CD4-positive, alpha-beta T cell treated with Interleukin-15 for 1 hour (primary cell): ENCODE data around the gene PPP1R7.
"Not testable (repeated sequence)": the region's sequence is repeated elsewhere in the genome, so short reads cannot be mapped to it uniquely, and the experiment has no call there.

ENCODE experiments used
- DNase-seq: peaks from one replicate; pipeline ENCODE4 v3.0.0-alpha.2; 2020

PPP1R7 gene

DNA sequence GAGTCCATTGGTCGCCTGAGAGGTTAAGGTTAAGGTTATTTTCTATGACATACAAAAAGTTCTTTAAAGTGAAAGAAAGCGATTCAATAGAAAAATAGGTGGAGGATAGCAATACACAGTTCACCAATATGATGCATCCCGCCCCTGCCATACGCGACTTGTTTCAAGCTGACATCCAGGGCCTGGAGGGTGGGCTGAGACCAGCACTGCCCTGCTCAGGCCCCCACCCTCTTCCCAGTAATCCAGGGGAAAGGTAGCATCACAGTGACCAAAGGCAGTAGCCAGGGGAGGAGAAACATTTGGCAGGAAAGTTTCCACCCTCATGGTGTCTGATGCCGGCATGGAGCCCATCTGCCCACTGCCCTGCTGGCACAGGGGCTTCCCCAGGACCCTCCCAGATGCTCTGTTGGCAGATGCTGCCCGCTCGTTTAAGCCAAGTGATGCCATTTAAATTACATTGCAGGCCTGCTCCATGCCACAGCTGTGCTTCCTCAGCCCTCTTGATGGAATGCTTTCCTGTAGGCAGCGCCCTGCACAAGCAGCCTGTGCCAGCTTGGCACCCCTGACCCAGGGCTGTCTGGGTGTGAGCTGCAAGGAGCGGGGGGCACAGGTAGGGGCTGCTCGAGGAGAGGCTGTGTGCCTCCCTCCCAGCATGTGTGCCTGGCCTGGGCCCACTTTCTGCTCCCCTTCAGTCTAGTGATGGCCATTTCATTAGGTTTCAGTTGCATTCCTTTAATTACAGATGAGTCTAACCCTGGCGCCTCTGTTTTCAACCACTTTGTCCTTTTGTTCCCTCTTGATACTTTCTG, 27.5 kb downstream of the PPP1R7 start:
- no peak for DNase-seq

GRCh38 chr2:241178961-241179360, 28.7 kb downstream of the PPP1R7 start:
- DNase-seq = no peak

- no peak for DNase-seq
Observed at GRCh38 chr2:241179899-241180298, 29.6 kb downstream of the PPP1R7 start.

GRCh38 chr2:241180495-241180894, 30.2 kb downstream of the PPP1R7 start:
- DNase-seq = no peak

DNA sequence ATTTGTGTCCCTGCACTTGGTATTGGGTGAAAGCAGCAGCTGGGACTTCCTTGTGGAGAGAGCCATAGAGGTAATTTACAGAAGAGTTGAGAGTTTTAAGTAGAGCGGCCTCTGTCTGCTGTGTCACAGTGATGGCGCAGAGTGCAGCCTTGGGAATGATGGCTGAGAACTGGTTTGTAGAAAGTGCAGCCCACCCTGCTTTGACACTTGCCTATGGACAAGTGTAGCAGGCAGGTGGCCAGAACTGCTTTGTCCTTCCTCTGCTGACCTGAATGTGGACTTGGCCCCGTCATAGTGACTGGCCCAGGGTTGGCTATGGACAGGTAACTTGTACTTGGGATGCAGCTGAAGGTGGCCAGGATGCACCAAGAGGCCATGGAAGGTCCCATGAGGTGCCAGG, 31.9 kb downstream of the PPP1R7 start:
- no peak for DNase-seq

DNA sequence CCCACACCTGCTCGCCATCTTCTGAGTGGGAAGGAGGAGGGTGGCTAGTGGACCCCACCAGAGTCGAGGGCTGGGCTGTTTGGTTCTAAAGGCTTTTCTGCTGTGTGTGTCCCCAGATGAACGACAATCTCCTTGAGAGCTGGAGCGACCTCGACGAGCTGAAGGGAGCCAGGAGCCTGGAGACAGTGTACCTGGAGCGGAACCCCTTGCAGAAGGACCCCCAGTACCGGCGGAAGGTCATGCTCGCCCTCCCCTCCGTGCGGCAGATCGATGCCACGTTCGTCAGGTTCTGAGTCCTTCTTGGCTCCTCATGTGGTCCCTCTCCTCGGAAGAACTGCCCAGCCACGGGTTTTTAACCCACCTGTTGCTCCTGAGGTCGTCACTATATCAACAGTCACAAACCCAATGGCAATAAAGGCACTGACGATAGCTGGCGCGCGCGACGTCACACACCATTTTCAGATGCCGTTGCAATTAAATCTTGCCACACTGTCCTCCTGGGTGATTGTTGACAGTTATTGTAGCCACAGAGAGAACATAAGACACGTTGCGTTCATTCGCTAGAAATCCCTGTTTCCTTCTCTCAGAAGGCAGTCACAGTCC, 32.4 kb downstream of the PPP1R7 start:
- DNase-seq = no peak

- no peak for DNase-seq
Observed at GRCh38 chr2:241183221-241183620, 33.0 kb downstream of the PPP1R7 start.

GRCh38 chr2:241184901-241185300, 34.6 kb downstream of the PPP1R7 start:
- no peak for DNase-seq

DNA sequence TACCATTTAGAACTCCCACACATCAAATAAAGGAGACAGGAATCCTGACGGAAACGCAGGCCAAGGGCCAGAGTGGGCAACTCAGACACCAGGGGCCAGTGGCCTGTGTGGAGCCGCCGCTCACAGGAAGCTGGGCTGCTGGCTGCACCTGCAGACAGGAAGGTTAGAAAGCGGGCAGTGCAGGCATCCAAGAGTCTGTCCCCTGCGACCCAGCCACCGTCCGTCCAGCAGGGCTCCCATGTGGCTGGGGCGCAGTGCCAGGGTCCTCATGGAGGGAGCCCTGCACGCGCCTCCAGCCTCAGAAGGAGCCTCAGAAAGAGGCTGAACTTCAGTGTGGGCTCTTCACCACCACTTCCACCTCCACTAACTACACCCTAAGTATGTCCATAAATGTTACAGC, 35.7 kb downstream of the PPP1R7 start:
- no peak for DNase-seq

GRCh38 chr2:241187101-241187917, 37.0 kb downstream of the PPP1R7 start:
- DNase-seq = no peak

GRCh38 chr2:241187918-241188234, 37.6 kb downstream of the PPP1R7 start:
- DNase-seq = no peak

DNA sequence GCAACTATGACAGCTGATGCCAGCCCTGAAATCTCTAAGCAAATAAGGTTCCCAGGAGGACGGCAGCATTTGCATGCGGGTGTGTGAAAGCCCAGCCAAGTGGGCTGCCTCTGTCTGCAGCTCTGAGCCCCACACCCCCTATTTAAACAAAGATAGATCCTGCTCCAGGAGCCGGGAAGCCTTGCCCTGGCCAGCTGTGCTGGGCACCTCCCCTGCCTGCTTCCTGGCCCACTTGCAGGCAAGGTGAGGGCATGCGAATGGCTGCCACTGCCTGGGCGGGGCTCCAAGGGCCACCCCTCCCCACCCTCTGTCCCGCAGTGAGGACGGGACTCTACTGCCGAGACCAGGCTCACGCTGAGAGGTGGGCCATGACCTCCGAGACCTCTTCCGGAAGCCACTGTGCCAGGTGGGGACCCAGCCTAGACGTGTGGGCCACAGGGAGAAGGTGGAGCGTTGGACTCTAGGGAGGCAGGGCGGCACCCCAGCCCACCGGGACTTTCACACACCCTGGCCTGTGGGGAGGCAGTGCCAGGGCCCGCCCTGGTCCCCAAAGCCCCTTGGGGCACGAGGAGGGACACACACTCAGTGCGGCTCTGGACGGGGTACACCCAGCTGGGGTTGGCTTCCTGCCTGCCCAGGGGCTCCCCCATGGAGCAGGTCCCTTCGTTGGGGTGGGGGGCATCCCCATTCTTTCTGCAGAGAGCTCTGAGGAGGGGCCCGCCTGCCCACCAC, 38.3 kb downstream of the PPP1R7 start, which contains the start of gene ANO7:
ANO7 (plus strand) TSS at position 317 of the 732 bp plus-strand sequence. CDS start 1,387 bp downstream, outside the sequence.
- no peak for DNase-seq

DNA sequence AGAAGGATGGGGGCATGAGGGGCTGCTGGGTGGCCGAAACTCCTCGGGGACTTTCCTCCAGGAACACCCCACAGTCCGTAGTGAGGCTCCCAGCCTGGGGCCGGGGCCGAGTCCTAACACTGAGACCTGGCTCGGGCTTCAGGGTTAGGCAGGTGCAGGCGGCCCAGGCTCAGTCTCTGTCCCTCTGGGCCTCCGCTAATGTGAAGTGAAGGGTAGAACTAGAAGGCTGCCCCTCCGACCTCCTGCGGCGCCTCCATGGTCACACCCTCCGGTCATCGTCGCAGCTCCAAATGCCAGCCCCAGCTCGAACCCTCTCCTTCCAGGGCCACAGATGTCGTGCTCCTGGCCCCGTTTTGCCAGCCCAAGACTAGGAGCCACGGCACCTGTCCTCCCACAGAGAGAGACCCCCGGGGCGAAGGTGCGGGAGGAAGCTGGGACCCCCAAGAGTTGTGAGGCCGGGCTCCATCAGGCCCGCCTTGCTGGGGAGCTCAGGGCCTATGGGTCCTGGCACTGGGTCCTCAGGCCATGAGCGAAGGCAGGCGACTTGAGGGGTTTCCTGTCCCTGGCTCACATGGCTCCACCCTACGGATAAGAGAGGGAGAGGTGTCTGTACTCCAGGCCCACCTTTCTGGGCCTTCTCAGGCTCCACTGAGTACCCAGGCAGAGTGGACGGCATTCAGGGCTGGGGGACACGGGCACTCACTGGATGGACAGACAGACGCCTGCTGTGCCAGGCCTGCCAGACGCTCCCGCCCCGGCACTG, 39.0 kb downstream of the PPP1R7 start:
- no peak for DNase-seq

GRCh38 chr2:241189856-241190201, 39.6 kb downstream of the PPP1R7 start:
- DNase-seq = no peak

DNA sequence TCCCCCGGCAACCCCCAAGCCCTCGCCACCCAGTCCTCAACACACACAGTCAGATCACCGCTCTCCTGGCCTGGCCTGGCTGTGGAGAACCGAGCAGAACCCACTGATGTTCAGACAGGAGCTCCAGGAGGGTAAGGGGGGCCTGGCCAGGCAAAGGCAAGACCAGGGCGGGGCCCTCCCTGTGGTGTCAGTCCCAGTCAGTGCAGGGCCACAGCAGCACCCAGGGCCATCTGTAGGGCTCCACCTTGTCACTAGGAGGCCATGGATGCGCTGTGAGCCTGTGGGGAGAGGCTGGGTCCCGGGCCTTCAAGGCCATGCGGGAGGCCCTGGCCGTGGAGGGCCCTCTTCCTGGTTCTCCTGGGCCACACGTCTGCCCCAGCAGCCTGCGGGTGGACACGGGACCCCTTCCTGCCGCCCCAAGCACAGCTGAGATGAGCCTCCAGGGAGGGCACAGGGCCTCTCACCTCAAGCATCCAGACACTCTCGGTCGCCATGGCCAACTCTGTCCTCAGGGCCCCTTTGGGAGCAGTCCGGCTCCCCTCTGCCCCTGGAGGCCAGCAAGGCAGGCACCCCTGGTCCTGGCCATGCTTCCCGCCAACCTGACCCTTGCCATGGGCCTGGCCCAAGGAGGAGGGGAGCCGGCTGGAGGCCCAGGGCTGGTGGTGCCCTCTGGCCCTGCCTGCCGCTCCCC, 40.2 kb downstream of the PPP1R7 start:
- DNase-seq = no peak

GRCh38 chr2:241191081-241191480, 40.8 kb downstream of the PPP1R7 start:
- DNase-seq = no peak

- DNase-seq = no peak
Observed at GRCh38 chr2:241193271-241193670, 43.0 kb downstream of the PPP1R7 start.

DNA sequence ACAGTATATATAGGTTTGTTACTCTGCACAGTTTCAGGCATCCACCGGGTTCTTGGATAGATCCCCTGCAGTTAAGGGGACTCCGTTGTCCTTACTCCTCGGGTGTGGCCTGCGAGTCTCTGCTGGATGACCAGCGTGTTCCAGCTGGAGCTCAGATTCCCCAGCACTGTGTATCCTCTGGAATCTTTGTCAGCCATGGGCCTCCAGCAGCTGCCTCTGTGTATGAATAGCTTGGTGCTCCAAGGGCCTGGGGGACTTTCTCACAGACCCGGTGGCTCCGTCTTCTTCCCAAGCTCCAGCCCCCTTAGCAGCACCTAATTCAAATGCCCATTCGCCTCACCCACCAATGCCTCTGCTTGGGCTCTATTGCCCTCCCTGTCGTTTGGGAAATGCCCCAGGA, 44.5 kb downstream of the PPP1R7 start:
- no peak for DNase-seq

GRCh38 chr2:241195506-241196130, 45.4 kb downstream of the PPP1R7 start:
- peak; percentile 3 for DNase-seq

DNA sequence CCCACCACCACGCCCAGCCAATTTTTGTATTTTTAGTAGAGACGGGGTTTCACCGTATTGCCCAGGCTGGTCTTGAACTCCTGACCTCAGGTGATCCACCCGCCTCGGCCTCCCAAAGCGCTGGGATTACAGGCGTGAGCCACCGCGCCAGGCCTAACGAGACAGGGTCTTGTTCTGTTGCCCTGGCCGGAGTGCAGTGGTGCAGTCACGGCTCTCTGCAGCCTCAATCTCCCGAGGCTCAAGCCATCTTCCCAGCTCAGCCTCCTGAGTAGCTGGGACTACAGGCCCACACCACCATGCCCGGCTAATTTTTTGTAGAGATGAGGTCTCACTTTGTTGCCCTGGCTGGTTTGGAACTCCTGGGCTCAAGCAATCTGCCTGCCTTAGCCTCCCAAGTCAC, 47.0 kb downstream of the PPP1R7 start:
- not testable (repeated sequence) for DNase-seq

DNA sequence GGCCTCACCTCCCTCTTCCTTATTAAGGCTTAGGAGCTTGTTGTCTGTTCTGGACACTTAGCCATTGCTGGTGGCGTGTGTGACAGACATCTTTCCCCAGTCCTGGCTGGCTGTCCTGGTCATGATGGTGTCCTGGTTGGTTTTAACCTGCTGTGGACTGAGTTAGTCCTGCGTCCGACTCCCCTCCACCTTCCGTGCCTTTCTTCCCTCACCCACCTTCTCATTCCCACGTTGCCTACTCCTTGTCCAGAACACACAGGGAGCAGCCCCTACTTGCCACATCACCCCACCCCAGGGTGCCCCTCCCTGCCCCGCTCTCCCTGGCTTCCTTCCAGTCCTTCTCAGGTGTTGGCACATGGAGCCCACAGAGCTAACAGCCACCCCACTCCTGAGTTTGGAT, 47.7 kb downstream of the PPP1R7 start:
- no peak for DNase-seq
